ENCODE results near the gene EIF2D. TPM values are rescaled to one million over a fixed set of nuclear protein-coding genes. Genes with fewer than 3 reads are reported as not detected.

EIF2D gene
- total and polyA plus RNA-seq, 9 of the 15 experiments (the other 6 are each of a cell fraction or from before 2014, with no cell fraction given), result 81.1 to 138 (median 93.9) TPM

- ChIA-PET CTCF (ENCODE audit: low intra/inter-chr PET ratio) (interaction anchor here (0.6 to 4.2 kb wide), 5 partner anchors 23 to 869 kb away, joined by 3 to 63 read pairs (median 6); no protein-coding TSS in a partner anchor), POLR2A (interaction anchor here (0.6 to 4.7 kb wide), 17 partner anchors 8 to 1859 kb away, joined by 3 to 57 read pairs (median 5); partner anchors contain the start of genes EIF2D and PFKFB2)
- Histone ChIP-seq H3K9me3 (replicated peaks; ENCODE audit: control insufficient read depth, insufficient read depth, low read depth, low read length) (no peaks in the 10 kb centered on the region), H2AFZ (ENCODE audit: low read depth, low read length) (peak overlapping the region; percentile 95), H3K79me2 (ENCODE audit: control insufficient read depth, insufficient read depth, low read length) (peaks cover 38% of the 10 kb centered on the region), H3K4me2 (ENCODE audit: insufficient read depth, low read length) (peak overlapping the region; percentile 92), H3K4me1 (replicated peaks in 1 of 2; ENCODE audit: control insufficient read depth in 2 of 2, insufficient read depth in 2 of 2, low read length in 2 of 2) (peaks cover 14 to 24% of the 10 kb centered on the region in 2 experiments), H3K9me1 (ENCODE audit: control insufficient read depth, insufficient read depth, low read length) (no peaks in the 10 kb centered on the region), H3K9ac (ENCODE audit: insufficient read depth in 1 of 2, low read depth in 2 of 2, low read length in 2 of 2) (peak overlapping the region; percentile 76 to 93), H3K27me3 (ENCODE audit: control insufficient read depth in 2 of 2, insufficient read depth in 2 of 2, low read length in 2 of 2) (no peaks in the 10 kb centered on the region), H3K36me3 (ENCODE audit: control insufficient read depth, insufficient read depth, low read length) (peaks cover 24% of the 10 kb centered on the region), H4K20me1 (replicated peaks; ENCODE audit: control insufficient read depth, insufficient read depth, low read length) (no peaks in the 10 kb centered on the region), H3K4me3 (peak overlapping the region; percentile 87), H3K27ac (ENCODE audit: extremely low read depth, low read depth, low read length) (peak overlapping the region; percentile 77)
- in situ Hi-C loops (cut with MboI), result no loop called here
- ATAC-seq (peak; percentile 54), DNase-seq (ENCODE audit: extremely low read depth in 1 of 4, low spot score in 3 of 4) (peak in 1 of 4 experiments; percentile 55), FAIRE-seq (no peak)
- intact Hi-C loops (cut with micrococcal nuclease), result loop anchor here (2.0 kb wide), 2 partner anchors 99 to 165 kb away; no protein-coding TSS in a partner anchor
- under 1% methylated on average over 14 of the region's 14 CpGs for WGBS (ENCODE audit: insufficient coverage, low coverage, missing lambda C conversion rate)
- BruUV-seq (replicated peaks), result no TSS peak
- no peak for TF ChIP-seq USF1 (CRISPR knock-in tag; IDR thresholded peaks at IDR 0.05)
- peak; percentile 61; the same call in 1 of the 2 replicates for TF ChIP-seq GTF2E2 (tag; IDR thresholded peaks at IDR 0.05)
- no peak for TF ChIP-seq POLR3A (IDR thresholded peaks at IDR 0.05; ENCODE audit: borderline replicate concordance, extremely low read depth, insufficient read depth, insufficient read length)
- no peak for TF ChIP-seq MTA1 (IDR thresholded peaks at IDR 0.05; ENCODE audit: borderline replicate concordance)
- no peak for TF ChIP-seq SMC3 (conservative IDR thresholded peaks at IDR 0.05; ENCODE audit: insufficient read depth, low read depth, low read length)
- no peak for TF ChIP-seq PCBP1 (IDR thresholded peaks at IDR 0.05; ENCODE audit: low read depth, low read length, poor library complexity, severe bottlenecking)
- 0 out of 2 replicates have a peak, but pooled peaks have one; percentile 6 for TF ChIP-seq TAF7 (tag; IDR thresholded peaks at IDR 0.05)
- no peak for TF ChIP-seq MGA (IDR thresholded peaks at IDR 0.05)
- TF ChIP-seq ZNF133 (CRISPR knock-in tag; IDR thresholded peaks at IDR 0.05), result no peak
- no peak for TF ChIP-seq CXXC5 (CRISPR knock-in tag; IDR thresholded peaks at IDR 0.05)
- no peak for TF ChIP-seq CTBP1 (IDR thresholded peaks at IDR 0.05; ENCODE audit: borderline replicate concordance)
Observed at GRCh38 chr1:206635978-206636345, 23.7 kb upstream of the EIF2D start.
